GM12891 (cell line): ENCODE measurements around the gene POMGNT2.

Experiments used
- POLR2A ChIP-seq: IDR thresholded peaks from 2 replicates; pipeline ENCODE4 v1.6.1; 2011; ENCODE audit warnings: low read depth, low read length, control low read depth
- POLR2AphosphoS5 ChIP-seq: IDR thresholded peaks from 2 replicates; pipeline ENCODE4 v1.6.1; 2011; ENCODE audit warnings: low read depth, low read length, control low read depth
- TAF1 ChIP-seq: IDR thresholded peaks from 2 replicates; pipeline ENCODE4 v1.6.1; 2011; ENCODE audit warnings: low read depth, low read length, control low read depth

DNA sequence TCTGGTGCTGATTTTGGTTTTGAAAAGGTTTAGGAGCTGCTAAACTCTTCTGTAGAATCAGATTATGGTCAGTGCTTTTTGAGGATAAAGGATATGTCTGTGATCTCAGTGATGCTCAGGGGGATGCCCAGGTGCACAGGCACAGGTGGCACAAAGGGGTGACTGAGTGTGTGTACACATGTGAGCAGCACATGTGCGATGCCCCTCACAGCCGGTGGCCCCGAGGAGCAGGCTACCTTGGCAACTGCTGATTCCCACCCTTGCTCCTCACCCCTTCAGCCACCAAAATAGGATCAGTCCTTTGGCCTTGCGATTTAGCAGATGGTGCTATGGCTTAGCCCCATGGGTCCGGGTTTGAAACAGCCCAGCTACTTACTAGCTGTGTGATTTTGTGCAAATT lies 51.1 kb downstream of the POMGNT2 start:
- no peak for TF ChIP-seq TAF1
- no peak for TF ChIP-seq POLR2A
- no peak for TF ChIP-seq POLR2AphosphoS5
